ENCODE results near the gene ANKS1A. TPM values are rescaled to one million over a fixed set of nuclear protein-coding genes. Genes with fewer than 3 reads are reported as not detected.

ANKS1A gene
- total RNA-seq, 1 donor from 2014 or later = 17.0 TPM

DNA sequence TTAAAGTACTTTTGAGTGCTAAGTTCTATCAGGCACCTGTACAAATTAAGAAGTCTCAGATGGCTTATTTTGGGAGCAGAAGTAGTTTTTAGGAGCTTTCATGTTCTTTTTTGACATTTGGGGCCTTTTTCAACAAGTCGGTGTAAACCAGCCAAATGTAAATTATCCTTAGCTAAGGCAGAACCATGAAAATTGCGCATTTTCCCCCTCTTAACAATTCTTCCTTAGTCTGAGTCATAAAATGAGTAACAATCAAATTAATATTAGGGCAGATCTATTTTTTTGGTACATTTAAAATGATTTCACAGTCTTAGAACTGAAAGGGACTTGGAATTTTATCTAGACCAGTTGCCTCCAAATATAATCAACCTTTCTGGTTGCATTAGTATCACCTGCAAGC is 87.2 kb downstream of the ANKS1A start:
- H3K27ac Mint-ChIP-seq = no peak overlapping the region

DNA sequence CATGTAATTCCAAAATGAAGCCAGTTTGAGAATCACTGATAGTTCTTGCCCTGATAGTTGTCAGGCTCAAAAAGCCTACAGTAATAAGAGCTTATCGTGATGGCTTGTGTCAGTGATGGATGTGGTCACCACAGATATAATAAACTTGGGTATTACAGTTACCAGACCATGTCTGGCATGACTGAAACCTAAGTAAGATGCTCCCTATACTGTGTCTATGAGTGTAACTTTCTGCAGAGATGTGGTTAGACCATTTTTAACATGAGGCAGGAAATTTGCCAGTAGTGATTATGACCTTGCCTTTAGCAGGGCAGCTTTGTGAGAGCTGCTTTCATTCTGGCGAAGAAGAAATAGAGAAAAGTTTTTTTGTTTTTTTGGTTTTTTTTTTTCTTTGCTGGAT is 90.2 kb downstream of the ANKS1A start:
- Mint-ChIP-seq H3K27ac (no peak overlapping the region), H3K9me3 (no peaks in the 10 kb centered on the region)
- H3K4me2 ChIP-seq = no peak overlapping the region

More for the DNA sequence above, 87.2 kb downstream of the ANKS1A start:
- H3F3A ChIP-seq (ENCODE audit: low read depth) = no peaks in the 10 kb centered on the region
- H3K79me2 ChIP-seq (ENCODE audit: low read depth) = no peaks in the 10 kb centered on the region
- H3K9me3 ChIP-seq (ENCODE audit: low read depth) = no peaks in the 10 kb centered on the region
- no peaks in the 10 kb centered on the region for H3K36me3 ChIP-seq
- no peak overlapping the region for H3K4me2 ChIP-seq
- H3K9ac ChIP-seq = no peak overlapping the region
- Mint-ChIP-seq H3K27me3 (ENCODE audit: insufficient read depth, low read depth) (peaks cover 2% of the 10 kb centered on the region), H3K4me3 (no peak overlapping the region), H3K4me1 (no peaks in the 10 kb centered on the region), H3K36me3 (no peaks in the 10 kb centered on the region), H3K9me3 (no peaks in the 10 kb centered on the region)
- H4K20me1 ChIP-seq (ENCODE audit: low read depth) = peaks cover 2% of the 10 kb centered on the region
- no peak overlapping the region for H3K4me3 ChIP-seq
- no peak for DNase-seq (ENCODE audit: low spot score)
- no peak overlapping the region for H2AFZ ChIP-seq (replicated peaks)
- no peaks in the 10 kb centered on the region for H3K4me1 ChIP-seq
- H3K27ac ChIP-seq = no peak overlapping the region
- no peak for TF ChIP-seq EZH2 (IDR thresholded peaks at IDR 0.05)
- H3K27me3 ChIP-seq = no peaks in the 10 kb centered on the region

DNA sequence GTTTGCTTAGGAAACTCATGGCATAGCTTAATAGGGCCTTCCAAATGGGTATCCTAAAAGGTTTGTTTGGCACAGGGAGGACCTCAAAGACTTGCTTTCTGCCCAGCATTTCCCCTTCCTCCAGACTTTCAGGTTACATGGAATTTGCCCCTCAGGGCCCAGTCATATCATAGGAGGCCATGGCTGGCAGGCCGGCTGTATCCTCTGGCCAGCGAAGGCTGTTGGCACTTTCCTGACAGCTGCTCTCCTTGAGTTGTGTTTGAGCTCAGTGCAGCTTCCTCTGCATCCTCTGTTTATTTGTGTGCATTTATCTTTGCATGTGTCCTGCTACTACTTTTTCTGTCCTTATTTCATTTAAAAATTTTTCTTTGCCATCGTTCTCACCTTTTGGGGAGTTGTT is 90.9 kb downstream of the ANKS1A start:
- H4K20me1 ChIP-seq (ENCODE audit: low read depth) = no peaks in the 10 kb centered on the region
- no peak overlapping the region for H3K4me3 ChIP-seq
- Mint-ChIP-seq H3K4me3 (no peak overlapping the region), H3K4me1 (no peaks in the 10 kb centered on the region), H3K27ac (no peak overlapping the region), H3K27me3 (ENCODE audit: insufficient read depth, low read depth) (no peaks in the 10 kb centered on the region), H3K9me3 (no peaks in the 10 kb centered on the region), H3K36me3 (peaks cover 10% of the 10 kb centered on the region)
- H3K36me3 ChIP-seq = no peaks in the 10 kb centered on the region
- no peak overlapping the region for H3K9ac ChIP-seq
- H3K27ac ChIP-seq = no peak overlapping the region
- no peaks in the 10 kb centered on the region for H3F3A ChIP-seq (ENCODE audit: low read depth)
- DNase-seq (ENCODE audit: low spot score) = no peak
- H3K79me2 ChIP-seq (ENCODE audit: low read depth) = no peaks in the 10 kb centered on the region
- H3K4me1 ChIP-seq = no peaks in the 10 kb centered on the region
- no peaks in the 10 kb centered on the region for H3K27me3 ChIP-seq
- H3K4me2 ChIP-seq = no peak overlapping the region
- H2AFZ ChIP-seq (replicated peaks) = no peak overlapping the region
- H3K9me3 ChIP-seq (ENCODE audit: low read depth) = no peaks in the 10 kb centered on the region
- TF ChIP-seq, protein P1, sequence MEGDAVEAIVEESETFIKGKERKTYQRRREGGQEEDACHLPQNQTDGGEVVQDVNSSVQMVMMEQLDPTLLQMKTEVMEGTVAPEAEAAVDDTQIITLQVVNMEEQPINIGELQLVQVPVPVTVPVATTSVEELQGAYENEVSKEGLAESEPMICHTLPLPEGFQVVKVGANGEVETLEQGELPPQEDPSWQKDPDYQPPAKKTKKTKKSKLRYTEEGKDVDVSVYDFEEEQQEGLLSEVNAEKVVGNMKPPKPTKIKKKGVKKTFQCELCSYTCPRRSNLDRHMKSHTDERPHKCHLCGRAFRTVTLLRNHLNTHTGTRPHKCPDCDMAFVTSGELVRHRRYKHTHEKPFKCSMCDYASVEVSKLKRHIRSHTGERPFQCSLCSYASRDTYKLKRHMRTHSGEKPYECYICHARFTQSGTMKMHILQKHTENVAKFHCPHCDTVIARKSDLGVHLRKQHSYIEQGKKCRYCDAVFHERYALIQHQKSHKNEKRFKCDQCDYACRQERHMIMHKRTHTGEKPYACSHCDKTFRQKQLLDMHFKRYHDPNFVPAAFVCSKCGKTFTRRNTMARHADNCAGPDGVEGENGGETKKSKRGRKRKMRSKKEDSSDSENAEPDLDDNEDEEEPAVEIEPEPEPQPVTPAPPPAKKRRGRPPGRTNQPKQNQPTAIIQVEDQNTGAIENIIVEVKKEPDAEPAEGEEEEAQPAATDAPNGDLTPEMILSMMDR (IDR thresholded peaks at IDR 0.05) = no peak
- TF ChIP-seq EZH2phosphoT487 (IDR thresholded peaks at IDR 0.05) (no peak), EZH2 (IDR thresholded peaks at IDR 0.05) (no peak)

More for the DNA sequence above, 90.2 kb downstream of the ANKS1A start:
- Histone ChIP-seq H3F3A (ENCODE audit: low read depth) (no peaks in the 10 kb centered on the region), H3K9me3 (ENCODE audit: low read depth) (no peaks in the 10 kb centered on the region), H3K79me2 (ENCODE audit: low read depth) (no peaks in the 10 kb centered on the region), H3K27me3 (no peaks in the 10 kb centered on the region), H3K36me3 (no peaks in the 10 kb centered on the region), H3K4me1 (no peaks in the 10 kb centered on the region), H3K4me3 (no peak overlapping the region), H2AFZ (replicated peaks) (no peak overlapping the region), H3K27ac (no peak overlapping the region), H4K20me1 (ENCODE audit: low read depth) (no peaks in the 10 kb centered on the region), H3K9ac (no peak overlapping the region)
- no peaks in the 10 kb centered on the region for H3K4me1 Mint-ChIP-seq
- H3K27me3 Mint-ChIP-seq (ENCODE audit: insufficient read depth, low read depth) = no peaks in the 10 kb centered on the region
- peaks cover 7% of the 10 kb centered on the region for H3K36me3 Mint-ChIP-seq
- TF ChIP-seq EZH2 (IDR thresholded peaks at IDR 0.05) = no peak
- TF ChIP-seq EZH2phosphoT487 (IDR thresholded peaks at IDR 0.05) = no peak
- TF ChIP-seq, protein P1 (IDR thresholded peaks at IDR 0.05) = no peak
- no peak overlapping the region for H3K4me3 Mint-ChIP-seq
- no peak for DNase-seq (ENCODE audit: low spot score)

DNA sequence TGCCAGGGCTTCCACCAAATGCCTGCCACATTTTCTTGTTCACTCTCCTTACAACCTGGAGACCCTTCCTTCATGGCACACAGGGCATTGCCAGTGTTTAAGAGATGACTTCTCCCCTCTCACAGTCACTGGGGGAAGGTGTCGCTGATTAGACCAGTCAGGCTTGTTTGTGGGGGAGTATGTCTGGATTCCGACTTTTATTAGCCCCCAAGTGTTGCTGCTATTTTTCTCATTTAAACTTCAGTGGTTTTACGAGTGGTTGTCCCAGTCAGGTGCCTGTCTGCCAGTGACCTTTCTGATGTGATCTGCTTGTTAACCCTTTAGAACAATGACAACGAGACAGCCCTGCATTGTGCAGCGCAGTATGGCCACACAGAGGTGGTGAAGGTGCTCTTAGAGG is 92.3 kb downstream of the ANKS1A start:
- Histone ChIP-seq H3K9me3 (ENCODE audit: low read depth) (no peaks in the 10 kb centered on the region), H3K79me2 (ENCODE audit: low read depth) (no peaks in the 10 kb centered on the region), H3K36me3 (no peaks in the 10 kb centered on the region), H4K20me1 (ENCODE audit: low read depth) (no peaks in the 10 kb centered on the region), H3K4me2 (no peak overlapping the region), H3F3A (ENCODE audit: low read depth) (peaks cover 6% of the 10 kb centered on the region), H3K9ac (no peak overlapping the region), H3K27me3 (no peaks in the 10 kb centered on the region), H2AFZ (replicated peaks) (no peak overlapping the region), H3K4me1 (no peaks in the 10 kb centered on the region), H3K4me3 (no peak overlapping the region), H3K27ac (no peak overlapping the region)
- Mint-ChIP-seq H3K27ac (no peak overlapping the region), H3K9me3 (no peaks in the 10 kb centered on the region), H3K4me3 (no peak overlapping the region), H3K36me3 (peaks cover 10% of the 10 kb centered on the region), H3K4me1 (no peaks in the 10 kb centered on the region), H3K27me3 (ENCODE audit: insufficient read depth, low read depth) (no peaks in the 10 kb centered on the region)
- DNase-seq (ENCODE audit: low spot score) = no peak
- no peak for TF ChIP-seq EZH2phosphoT487 (IDR thresholded peaks at IDR 0.05)

All from neural progenitor cell (in vitro differentiated cells).